Kidney epithelial cell (primary cell): ENCODE measurements around the gene FAHD2B. TPM values are rescaled to one million over a fixed set of nuclear protein-coding genes. Genes with fewer than 3 reads are reported as not detected.
"Not testable (repeated sequence)": the region's sequence is repeated elsewhere in the genome, so short reads cannot be mapped to it uniquely, and the experiment has no call there.

Source experiments
- DNase-seq: peaks from one replicate; pipeline ENCODE4 v3.0.0-alpha.2; 2010; ENCODE audit warnings: low read depth
- H3K27me3 ChIP-seq: 2 replicates; pipeline ENCODE4 v1.6.0; 2011; ENCODE audit warnings: low read length; ENCODE audit not compliant: control insufficient read depth, insufficient read depth
- H3K36me3 ChIP-seq: 2 replicates; pipeline ENCODE4 v1.5.1; 2011; ENCODE audit warnings: low read length; ENCODE audit not compliant: control insufficient read depth, insufficient read depth
- H3K4me3 ChIP-seq: 2 replicates; pipeline ENCODE4 v1.5.1; 2011; ENCODE audit warnings: low read depth, mild to moderate bottlenecking, control low read depth, low read length
- total RNA-seq: library from RNA; depleted of rRNA; stranded (reverse); fragments of >200 nt; gene quantifications from 2 replicates; pipeline ENCODE4 v1.2.3, GENCODE V29; 2015
- TF ChIP-seq, protein P1 (sequence below): IDR thresholded peaks from 2 replicates; pipeline ENCODE4 v1.5.1; 2011; ENCODE audit warnings: mild to moderate bottlenecking, moderate library complexity, low read length, control low read depth, inconsistent platforms; ENCODE audit not compliant: insufficient read depth, poor library complexity, severe bottlenecking

FAHD2B gene
- total RNA-seq, 1 donor from 2014 or later, result 22.4 TPM

DNA sequence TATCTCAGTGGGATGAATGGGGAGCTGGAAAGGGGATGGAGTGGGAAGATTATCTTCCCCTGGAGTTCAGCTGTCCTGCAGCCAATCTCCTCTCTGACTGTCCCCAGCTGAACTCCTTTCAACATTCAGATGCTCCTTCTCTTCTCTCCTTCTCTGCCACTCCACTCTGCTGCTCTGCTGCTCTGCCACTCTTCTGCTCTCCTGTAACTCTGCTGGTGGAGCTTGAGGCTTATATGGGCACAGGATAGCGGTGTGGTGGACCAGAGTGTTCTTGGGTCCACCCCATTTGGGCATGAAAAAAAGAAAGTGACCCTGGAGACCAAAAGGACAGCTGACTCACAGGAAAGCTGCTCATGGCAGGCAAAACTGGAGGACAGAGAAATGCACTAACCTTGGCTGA lies 26.6 kb downstream of the FAHD2B start:
- DNase-seq, result no peak

DNA sequence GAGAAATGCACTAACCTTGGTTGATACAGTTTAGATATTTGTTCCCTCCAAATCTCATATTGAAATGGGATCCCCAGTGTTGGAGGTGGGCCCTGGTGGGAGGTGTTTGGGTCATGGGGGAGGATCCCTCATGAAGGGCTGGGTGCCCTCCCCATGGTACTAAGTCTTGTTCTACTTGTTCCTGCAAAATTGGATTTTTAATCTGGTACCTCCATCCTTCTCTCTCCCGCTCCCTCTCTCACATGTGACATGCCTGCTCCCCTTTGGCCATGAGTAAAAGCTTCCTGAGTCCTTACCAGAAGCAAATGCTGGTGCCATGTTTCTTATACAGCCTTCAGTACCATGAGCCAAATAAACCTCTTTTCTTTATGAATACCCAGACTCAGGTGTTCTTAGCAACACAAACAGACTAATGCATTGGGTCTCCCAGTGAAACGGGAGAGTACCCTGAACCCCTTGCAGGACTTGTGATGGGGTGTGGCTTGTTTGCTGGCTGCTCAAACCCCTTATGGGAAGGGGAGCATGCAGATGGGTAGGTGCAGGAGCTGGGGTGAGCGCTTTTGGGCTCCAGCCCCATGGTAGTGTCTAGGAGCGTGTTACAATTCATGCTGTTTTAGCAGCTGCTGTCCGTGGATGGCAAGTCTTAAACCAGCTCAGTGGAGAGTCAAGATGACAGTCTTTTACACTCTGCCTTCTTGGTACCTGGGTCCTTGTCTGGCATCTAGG lies 27.2 kb downstream of the FAHD2B start:
- TF ChIP-seq, protein P1, sequence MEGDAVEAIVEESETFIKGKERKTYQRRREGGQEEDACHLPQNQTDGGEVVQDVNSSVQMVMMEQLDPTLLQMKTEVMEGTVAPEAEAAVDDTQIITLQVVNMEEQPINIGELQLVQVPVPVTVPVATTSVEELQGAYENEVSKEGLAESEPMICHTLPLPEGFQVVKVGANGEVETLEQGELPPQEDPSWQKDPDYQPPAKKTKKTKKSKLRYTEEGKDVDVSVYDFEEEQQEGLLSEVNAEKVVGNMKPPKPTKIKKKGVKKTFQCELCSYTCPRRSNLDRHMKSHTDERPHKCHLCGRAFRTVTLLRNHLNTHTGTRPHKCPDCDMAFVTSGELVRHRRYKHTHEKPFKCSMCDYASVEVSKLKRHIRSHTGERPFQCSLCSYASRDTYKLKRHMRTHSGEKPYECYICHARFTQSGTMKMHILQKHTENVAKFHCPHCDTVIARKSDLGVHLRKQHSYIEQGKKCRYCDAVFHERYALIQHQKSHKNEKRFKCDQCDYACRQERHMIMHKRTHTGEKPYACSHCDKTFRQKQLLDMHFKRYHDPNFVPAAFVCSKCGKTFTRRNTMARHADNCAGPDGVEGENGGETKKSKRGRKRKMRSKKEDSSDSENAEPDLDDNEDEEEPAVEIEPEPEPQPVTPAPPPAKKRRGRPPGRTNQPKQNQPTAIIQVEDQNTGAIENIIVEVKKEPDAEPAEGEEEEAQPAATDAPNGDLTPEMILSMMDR, result no peak

More for the DNA sequence above, 26.6 kb downstream of the FAHD2B start:
- Histone ChIP-seq H3K27me3 (no peaks in the 10 kb centered on the region), H3K36me3 (no peaks in the 10 kb centered on the region), H3K4me3 (no peak overlapping the region)
- TF ChIP-seq, protein P1, result no peak

DNA sequence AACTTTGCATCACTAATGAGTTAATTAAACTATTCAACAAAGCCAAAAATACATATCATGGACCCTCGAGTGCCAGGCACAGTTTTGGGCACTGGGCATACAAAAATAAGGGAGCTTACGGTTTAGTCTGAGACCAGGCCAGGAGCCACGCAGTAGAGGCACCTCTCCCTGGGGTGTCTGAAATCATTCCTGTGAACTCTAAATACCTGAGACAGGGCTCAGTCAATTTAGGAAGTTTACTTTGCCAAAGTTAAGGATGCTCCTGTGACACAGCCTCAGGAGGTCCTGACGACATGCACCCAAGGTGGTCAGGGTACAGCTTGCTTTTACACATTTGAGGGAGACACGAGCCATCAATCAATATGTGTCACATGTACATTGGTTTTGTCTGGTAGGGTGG lies 28.7 kb downstream of the FAHD2B start:
- H3K36me3 ChIP-seq, H3K4me3 ChIP-seq, DNase-seq, H3K27me3 ChIP-seq: not testable (repeated sequence)

More for the DNA sequence above, 27.2 kb downstream of the FAHD2B start:
- no peak overlapping the region for H3K4me3 ChIP-seq
- H3K36me3 ChIP-seq, result no peaks in the 10 kb centered on the region
- H3K27me3 ChIP-seq, result no peaks in the 10 kb centered on the region
- no peak for DNase-seq

DNA sequence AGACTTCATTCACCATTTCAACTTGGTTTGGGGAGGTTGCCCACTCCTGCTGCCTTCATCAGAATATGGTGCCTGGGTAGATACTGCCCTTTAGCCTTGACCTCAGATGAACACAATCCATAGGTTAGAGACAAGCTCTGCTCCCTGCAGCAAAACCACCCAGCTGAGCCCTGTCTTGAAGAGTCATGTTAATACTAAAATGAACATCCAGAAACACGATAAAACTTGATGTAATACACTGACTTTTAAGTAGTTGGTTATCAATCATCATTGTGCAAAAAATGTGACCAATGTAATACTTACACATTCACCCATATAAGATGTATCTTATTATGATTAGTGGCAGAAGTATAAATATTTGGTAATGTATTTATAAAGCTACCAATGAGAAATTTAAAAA lies 32.7 kb downstream of the FAHD2B start:
- H3K27me3 ChIP-seq, H3K36me3 ChIP-seq, H3K4me3 ChIP-seq, DNase-seq: not testable (repeated sequence)

DNA sequence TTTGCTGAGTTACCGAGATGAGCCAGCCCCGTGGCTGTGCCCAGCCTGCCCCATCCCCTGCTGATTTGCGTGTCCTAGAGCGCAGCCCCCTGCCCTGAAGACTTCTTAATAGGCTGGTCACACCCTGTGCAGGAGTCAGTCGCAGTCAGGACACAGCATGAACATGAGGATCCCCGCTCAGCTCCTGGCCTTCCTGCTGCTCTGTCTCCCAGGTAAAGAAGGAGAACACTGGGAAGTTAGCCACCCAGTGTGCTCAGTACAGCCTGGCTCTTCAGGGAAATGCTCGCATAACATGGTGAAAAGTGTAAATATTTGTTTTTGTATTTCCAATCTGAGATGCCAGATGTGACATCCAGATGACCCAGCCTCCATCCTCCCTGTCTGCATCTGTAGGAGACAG lies 34.9 kb downstream of the FAHD2B start:
- H3K36me3 ChIP-seq, H3K27me3 ChIP-seq: not testable (repeated sequence)

DNA sequence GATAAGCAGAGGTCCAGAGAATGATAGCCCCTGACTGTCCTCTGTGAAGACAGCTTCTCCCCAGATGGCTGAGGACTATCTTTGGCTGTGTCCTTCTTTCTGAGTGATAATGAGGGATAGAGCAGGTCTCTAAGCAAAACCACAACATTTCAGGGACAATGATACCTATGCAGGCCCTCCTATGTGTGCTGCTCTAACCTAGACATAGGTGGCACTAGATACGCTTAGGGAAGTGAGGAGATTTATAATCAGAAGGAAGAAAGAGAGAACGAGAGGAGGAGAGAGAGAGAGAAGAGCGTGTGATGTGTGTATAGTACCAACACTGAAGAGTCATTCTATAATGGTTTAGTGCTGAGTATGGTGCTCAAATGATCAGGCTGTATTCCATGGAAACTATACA lies 38.5 kb downstream of the FAHD2B start:
- H3K27me3 ChIP-seq, H3K36me3 ChIP-seq, DNase-seq, H3K4me3 ChIP-seq: not testable (repeated sequence)

More for the DNA sequence above, 34.9 kb downstream of the FAHD2B start:
- H3K4me3 ChIP-seq, DNase-seq: not testable (repeated sequence)

DNA sequence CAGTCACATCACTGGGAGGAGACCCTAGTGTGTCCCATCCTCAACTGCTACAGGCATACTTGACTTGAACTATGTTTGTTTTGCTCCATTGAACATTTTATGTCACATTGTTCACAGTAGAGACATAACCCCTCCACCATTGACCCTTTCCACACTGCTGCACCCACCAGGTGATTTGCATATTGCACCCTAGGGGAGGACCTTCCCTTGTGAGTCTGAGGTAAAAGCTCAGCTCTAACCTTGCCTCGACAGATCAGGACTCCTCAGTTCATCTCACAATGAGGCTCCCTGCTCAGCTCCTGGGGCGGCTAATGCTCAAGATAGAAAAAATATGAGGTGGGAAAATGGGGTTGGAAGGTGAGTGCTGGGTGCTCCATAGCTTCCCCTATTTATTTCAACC lies 44.6 kb downstream of the FAHD2B start:
- not testable (repeated sequence) for H3K27me3 ChIP-seq, H3K4me3 ChIP-seq, H3K36me3 ChIP-seq, DNase-seq

DNA sequence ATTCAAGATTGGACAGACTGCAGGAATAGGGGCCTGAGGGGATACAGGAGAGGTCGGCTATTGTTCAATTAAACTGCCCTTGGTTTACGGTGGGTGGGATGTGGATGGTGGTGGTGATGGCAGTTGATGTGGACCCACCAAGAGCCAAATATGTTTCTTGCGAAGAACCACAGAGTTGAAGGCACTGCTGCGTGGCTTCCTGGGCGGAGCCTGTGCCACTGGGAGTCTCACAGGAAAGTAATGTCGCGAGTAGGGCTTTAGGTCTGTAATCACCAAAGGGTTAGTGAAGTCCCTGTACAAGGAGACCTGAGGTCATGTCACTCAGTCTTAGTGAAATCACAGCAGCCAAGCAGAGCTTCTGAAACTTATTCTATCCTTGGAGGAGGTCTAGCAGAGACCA lies 46.2 kb downstream of the FAHD2B start:
- H3K27me3 ChIP-seq, H3K4me3 ChIP-seq, H3K36me3 ChIP-seq, DNase-seq: not testable (repeated sequence)

DNA sequence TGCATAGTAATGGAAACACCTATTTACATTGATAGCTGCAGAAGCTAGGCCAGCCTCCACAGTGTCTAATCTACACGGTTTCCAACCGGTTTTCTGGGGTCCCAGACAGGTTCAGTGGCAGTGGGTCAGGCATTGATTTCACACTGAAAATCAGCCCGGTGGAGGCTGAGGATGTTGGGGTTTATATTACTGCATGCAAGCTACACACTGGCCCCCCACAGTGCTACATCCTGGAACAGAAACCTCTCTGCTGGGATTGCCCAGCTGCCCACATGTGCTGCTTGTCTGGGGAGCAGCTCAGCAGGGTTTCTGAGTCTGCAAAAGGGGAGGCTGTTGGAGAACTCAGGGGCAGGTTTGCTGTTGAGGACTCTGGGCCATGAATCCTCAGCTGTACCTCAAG lies 48.0 kb downstream of the FAHD2B start:
- H3K4me3 ChIP-seq, DNase-seq, H3K36me3 ChIP-seq, H3K27me3 ChIP-seq: not testable (repeated sequence)

DNA sequence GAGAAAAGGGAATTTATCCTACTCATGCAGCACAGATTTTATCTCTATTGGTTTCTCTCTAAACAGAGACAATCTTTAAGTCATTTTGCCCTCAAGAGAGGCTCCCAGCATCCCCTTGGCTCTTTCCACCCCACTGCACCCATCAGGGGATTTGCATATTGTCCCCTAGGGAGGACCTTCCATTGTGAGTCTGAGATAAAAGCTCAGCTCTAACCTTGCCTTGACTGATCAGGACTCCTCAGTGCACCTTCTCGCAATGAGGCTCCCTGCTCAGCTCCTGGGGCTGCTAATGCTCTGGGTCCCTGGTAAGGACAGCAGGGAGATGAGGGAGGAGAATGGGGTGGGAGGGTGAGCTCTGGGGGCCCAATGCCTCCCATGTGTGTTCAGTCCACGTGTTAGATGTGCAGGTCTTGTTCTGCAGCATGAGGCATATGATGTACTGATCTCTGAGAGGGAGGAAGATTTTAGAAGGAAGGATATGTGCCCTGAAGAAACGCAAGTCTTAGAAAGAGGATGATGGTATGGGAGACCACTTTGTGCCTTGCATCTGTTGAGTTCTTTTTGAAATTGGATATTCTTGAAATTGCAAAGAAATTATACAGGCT lies 48.7 kb downstream of the FAHD2B start:
- not testable (repeated sequence) for DNase-seq, H3K4me3 ChIP-seq, H3K27me3 ChIP-seq, H3K36me3 ChIP-seq

Other genes starting within 250 kb of the FAHD2B start
- gene ANKRD39, start 236.9 kb downstream of the FAHD2B start, total RNA-seq, result 22.6 and 27.3 TPM in 2 replicates
- gene SEMA4C, start 224.8 kb downstream of the FAHD2B start, total RNA-seq, result 62.4 and 67.8 TPM in 2 replicates
- gene FAM178B, start 108.3 kb downstream of the FAHD2B start, total RNA-seq, result 0.25 TPM in 1 of 2 replicates, not detected in the other
- gene ANKRD36, start 18.3 kb upstream of the FAHD2B start, total RNA-seq, result 9.9 and 14.8 TPM in 2 replicates